Keratinocyte (primary cell): ENCODE measurements around the gene TMPRSS11D. TPM values are rescaled to one million over a fixed set of nuclear protein-coding genes. Genes with fewer than 3 reads are reported as not detected.
A peak's percentile ranks its signal among the peaks of the same experiment; 100 is the strongest.

Source experiments
- DNase-seq: peaks from one replicate; pipeline ENCODE4 v3.0.0-alpha.2; 2011; ENCODE audit warnings: low read depth, missing footprints, low spot score
- FAIRE-seq: peaks from 2 replicates; lab custom pipeline; 2011; peaks lifted over from hg19 to GRCh38; lab: Jason Lieb, UNC
- H2AFZ ChIP-seq: 2 replicates; pipeline ENCODE4 v1.6.0; 2012; ENCODE audit warnings: low read length, control low read depth, inconsistent platforms; ENCODE audit not compliant: control insufficient read depth
- H3K27ac ChIP-seq: 2 replicates; pipeline ENCODE4 v1.5.1; 2011; ENCODE audit warnings: low read length; ENCODE audit not compliant: control insufficient read depth, insufficient read depth
- H3K27me3 ChIP-seq: 3 replicates; pipeline ENCODE4 v1.6.0; 2011; ENCODE audit warnings: low read length; ENCODE audit not compliant: control insufficient read depth, insufficient read depth; ENCODE audit errors: extremely low read depth
- H3K36me3 ChIP-seq, 2 experiments: 2 replicates in 1 of 2; 3 replicates in 1 of 2; pipeline ENCODE4 v1.5.1; 2011; ENCODE audit warnings: low read length in 2 of 2, mild to moderate bottlenecking in 1 of 2; ENCODE audit not compliant: control insufficient read depth in 2 of 2, insufficient read depth in 2 of 2; ENCODE audit errors: extremely low read depth in 1 of 2
- H3K4me1 ChIP-seq: 3 replicates; pipeline ENCODE4 v1.5.1; 2011; ENCODE audit warnings: low read length; ENCODE audit not compliant: control insufficient read depth, insufficient read depth; ENCODE audit errors: extremely low read depth
- H3K4me2 ChIP-seq: 3 replicates; pipeline ENCODE4 v1.6.0; 2011; ENCODE audit warnings: low read depth, low read length; ENCODE audit not compliant: control insufficient read depth, insufficient read depth; ENCODE audit errors: extremely low read depth
- H3K4me3 ChIP-seq, 3 experiments: fragments of 200-600 bp in 1 of 3; sonication (generic) in 1 of 3; 2 replicates in 2 of 3; 3 replicates in 1 of 3; pipeline ENCODE4 v1.5.1; 2011 to 2016; ENCODE audit warnings: low read length in 3 of 3, mild to moderate bottlenecking in 3 of 3, control low read depth in 2 of 3, inconsistent platforms in 1 of 3, low read depth in 1 of 3, mixed read lengths in 1 of 3, mixed run types in 1 of 3, moderate library complexity in 1 of 3; ENCODE audit not compliant: control insufficient read depth in 2 of 3, insufficient read depth in 2 of 3; ENCODE audit errors: extremely low read depth in 1 of 3
- H3K79me2 ChIP-seq: 2 replicates; pipeline ENCODE4 v1.6.0; 2012; ENCODE audit warnings: low read length; ENCODE audit not compliant: control insufficient read depth, insufficient read depth
- H3K9ac ChIP-seq: 3 replicates; pipeline ENCODE4 v1.6.0; 2011; ENCODE audit warnings: low read length; ENCODE audit not compliant: control insufficient read depth, insufficient read depth; ENCODE audit errors: extremely low read depth
- H3K9me1 ChIP-seq: 3 replicates; pipeline ENCODE4 v1.6.0; 2011; ENCODE audit warnings: low read length; ENCODE audit not compliant: control insufficient read depth, insufficient read depth; ENCODE audit errors: extremely low read depth
- H3K9me3 ChIP-seq: 2 replicates; pipeline ENCODE4 v1.5.1; 2012; ENCODE audit warnings: low read depth, low read length; ENCODE audit not compliant: control insufficient read depth
- H4K20me1 ChIP-seq: 3 replicates; pipeline ENCODE4 v1.6.0; 2011; ENCODE audit warnings: low read length; ENCODE audit not compliant: control insufficient read depth, insufficient read depth; ENCODE audit errors: extremely low read depth
- CTCF ChIP-seq, 3 experiments: IDR thresholded peaks in 1 of 3; conservative IDR thresholded peaks in 1 of 3; optimal IDR thresholded peaks in 1 of 3; 2 replicates in 2 of 3; 3 replicates in 1 of 3; pipeline versions ENCODE3 to v1.5.1; 2011; ENCODE audit warnings: low read length in 3 of 3, mild to moderate bottlenecking in 3 of 3, moderate library complexity in 2 of 3, control low read depth in 1 of 3, inconsistent platforms in 1 of 3; ENCODE audit not compliant: insufficient read depth in 2 of 3; ENCODE audit errors: extremely low read depth in 1 of 3
- EZH2 ChIP-seq: IDR thresholded peaks from one replicate; pipeline ENCODE4 v1.6.1; 2012; ENCODE audit warnings: inconsistent platforms, mild to moderate bottlenecking, low read length, moderate library complexity
- dilution Hi-C: fragments of 300-500 bp; cut with MboI; formaldehyde crosslinking; loops from one replicate; pipeline ENCODE4 v1.7.0; 2020; ENCODE audit warnings: low sequenced_read_pairs; ENCODE audit not compliant: extremely low pct_ligation_motif_present
- polyA plus RNA-seq, 5 experiments: library from polyadenylated mRNA; depleted of rRNA in 3 of 5; stranded (reverse) in 3 of 5; stranded (forward) in 1 of 5; unstranded in 1 of 5; fragments of >200 nt; gene quantifications; 1 replicate in 1 of 5; 2 replicates in 3 of 5; 3 replicates in 1 of 5; pipeline versions ENCODE4 v1.2.1 to v1.2.3, GENCODE V29; 2011 to 2012; ENCODE audit warnings: missing spikeins in 2 of 5, low read depth in 1 of 5, low replicate concordance in 1 of 5

The TMPRSS11D gene
- polyA plus RNA-seq, 1 donor (not counting 4 experiments of a cell fraction or from before 2014, with no cell fraction given) = 0.28 TPM

DNA sequence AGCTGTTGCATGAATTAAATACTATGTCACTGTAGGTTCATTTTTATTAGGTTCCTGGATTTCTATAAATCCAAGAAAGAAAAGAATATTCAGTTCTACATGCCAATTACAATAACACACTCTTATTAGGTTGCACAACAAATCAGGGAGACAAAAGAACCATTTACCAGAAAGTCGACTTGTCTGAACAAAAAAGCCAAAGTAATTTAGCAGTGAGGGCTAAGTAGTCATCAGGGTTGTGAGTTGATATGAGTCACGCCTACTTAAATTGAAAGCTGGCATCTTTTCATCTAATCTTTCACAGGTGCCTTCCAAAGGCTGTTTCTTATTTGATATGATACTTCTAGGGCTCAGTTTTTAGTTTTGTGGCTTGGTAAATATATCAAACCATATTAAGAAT, 104.2 kb downstream of the TMPRSS11D start:
- H3K27ac ChIP-seq = no peak overlapping the region
- no peak overlapping the region for H3K4me2 ChIP-seq
- H2AFZ ChIP-seq = no peak overlapping the region
- no peaks in the 10 kb centered on the region for H4K20me1 ChIP-seq
- no peaks in the 10 kb centered on the region for H3K9me3 ChIP-seq
- H3K36me3 ChIP-seq = no peaks in the 10 kb centered on the region
- H3K4me1 ChIP-seq = peaks cover 11% of the 10 kb centered on the region
- no peaks in the 10 kb centered on the region for H3K27me3 ChIP-seq
- H3K4me3 ChIP-seq = no peak overlapping the region
- no peaks in the 10 kb centered on the region for H3K79me2 ChIP-seq
- FAIRE-seq (peak; percentile 90), DNase-seq (peak; percentile 50)
- dilution Hi-C loops = no loop called here
- no peak overlapping the region for H3K9ac ChIP-seq
- TF ChIP-seq EZH2 (no peak), CTCF (optimal IDR thresholded peaks at IDR 0.05 in 1 of 3, IDR thresholded peaks at IDR 0.05 in 1 of 3, conservative IDR thresholded peaks at IDR 0.05 in 1 of 3; ENCODE audit: extremely low read depth in 1 of 3, insufficient read depth in 2 of 3, low read length in 3 of 3) (no peak)
- no peaks in the 10 kb centered on the region for H3K9me1 ChIP-seq

- no peaks in the 10 kb centered on the region for H3K9me3 ChIP-seq
- no peaks in the 10 kb centered on the region for H3K9me1 ChIP-seq
- no peak overlapping the region for H3K27ac ChIP-seq
- TF ChIP-seq CTCF (optimal IDR thresholded peaks at IDR 0.05 in 1 of 3, IDR thresholded peaks at IDR 0.05 in 1 of 3, conservative IDR thresholded peaks at IDR 0.05 in 1 of 3; ENCODE audit: extremely low read depth in 1 of 3, insufficient read depth in 2 of 3, low read length in 3 of 3) (no peak), EZH2 (no peak)
- no peak overlapping the region for H2AFZ ChIP-seq
- DNase-seq (no peak), FAIRE-seq (peak; percentile 65)
- no peaks in the 10 kb centered on the region for H3K79me2 ChIP-seq
- no peak overlapping the region for H3K9ac ChIP-seq
- dilution Hi-C loops = no loop called here
- no peaks in the 10 kb centered on the region for H3K27me3 ChIP-seq
- H3K4me1 ChIP-seq = peaks cover 11% of the 10 kb centered on the region
- H3K4me2 ChIP-seq = no peak overlapping the region
- H4K20me1 ChIP-seq = no peaks in the 10 kb centered on the region
- H3K4me3 ChIP-seq = no peak overlapping the region
- H3K36me3 ChIP-seq = no peaks in the 10 kb centered on the region
Observed at GRCh38 chr4:67776746-67777145, 107.1 kb downstream of the TMPRSS11D start.

Other genes with a start within 250 kb of the TMPRSS11D start
- gene UBA6, start 182.8 kb downstream of the TMPRSS11D start, polyA plus RNA-seq = 142 to 250 TPM (median 221 TPM) in 3 replicates
- 0.17 to 0.45 TPM (median 0.24 TPM) in 3 replicates for gene GNRHR, start 129.6 kb downstream of the TMPRSS11D start, polyA plus RNA-seq
- 0.03 to 0.10 TPM in 2 of 3 replicates, not detected in the other for gene TMPRSS11A, start 79.5 kb upstream of the TMPRSS11D start, polyA plus RNA-seq
- gene TMPRSS11F, start 245.9 kb upstream of the TMPRSS11D start, polyA plus RNA-seq = 0.56 to 3.1 TPM (median 1.2 TPM) in 3 replicates